Activated B cell treated with CpG ODN at 0.5 μM for 24 hours (primary cell): ENCODE data around the gene GJA1. TPM values are rescaled to one million over a fixed set of nuclear protein-coding genes. Genes with fewer than 3 reads are reported as not detected.

Experiments used
- ATAC-seq: fragments of 200-7000 bp; cut with Tn5 transposase; one replicate; pipeline ENCODE4 v1.10.0; 2021; ENCODE audit warnings: low read depth, mild to moderate bottlenecking, moderate library complexity
- CTCF ChIA-PET: fragments of 350-600 bp; sonication (Branson Sonifier 250); formaldehyde crosslinking; loops from one replicate; lab custom pipeline; 2021; ENCODE audit warnings: antibody characterized with exemption; lab: Charles Lee
- POLR2A ChIA-PET: fragments of 350-600 bp; sonication (Branson Sonifier 250); formaldehyde crosslinking; loops from one replicate; lab custom pipeline; 2021; ENCODE audit warnings: antibody characterized with exemption; lab: Charles Lee
- DNase-seq: peaks from one replicate; pipeline ENCODE4 v3.0.0; 2022
- H3K27ac Mint-ChIP-seq: one replicate; pipeline ENCODE4 v1.8.0; 2020; ENCODE audit warnings: mixed read lengths
- H3K27me3 Mint-ChIP-seq: one replicate; pipeline ENCODE4 v1.8.0; 2021; ENCODE audit warnings: mixed read lengths
- H3K36me3 Mint-ChIP-seq: one replicate; pipeline ENCODE4 v1.8.0; 2021; ENCODE audit warnings: low read depth, mixed read lengths
- H3K4me1 Mint-ChIP-seq: one replicate; pipeline ENCODE4 v1.8.0; 2021; ENCODE audit warnings: mixed read lengths
- H3K4me3 Mint-ChIP-seq: one replicate; pipeline ENCODE4 v1.8.0; 2020; ENCODE audit warnings: mild to moderate bottlenecking, mixed read lengths
- H3K9me3 Mint-ChIP-seq: one replicate; pipeline ENCODE4 v1.8.0; 2020; ENCODE audit warnings: mixed read lengths
- intact Hi-C: fragments of 100-400 bp; cut with micrococcal nuclease; formaldehyde crosslinking; loops from one replicate; pipeline ENCODE4 v1.15.1; 2024
- total RNA-seq: library from RNA; stranded (reverse); gene quantifications from 2 replicates; pipeline ENCODE4 v1.2.3, GENCODE V29; 2022
- TF ChIP-seq, protein P1 (sequence below): fragments of 200-600 bp; IDR thresholded peaks from one replicate; pipeline ENCODE4 v1.8.0; 2022; ENCODE audit warnings: antibody characterized with exemption, mild to moderate bottlenecking

GJA1 gene
- total RNA-seq, 1 donor from 2014 or later, result not detected

DNA sequence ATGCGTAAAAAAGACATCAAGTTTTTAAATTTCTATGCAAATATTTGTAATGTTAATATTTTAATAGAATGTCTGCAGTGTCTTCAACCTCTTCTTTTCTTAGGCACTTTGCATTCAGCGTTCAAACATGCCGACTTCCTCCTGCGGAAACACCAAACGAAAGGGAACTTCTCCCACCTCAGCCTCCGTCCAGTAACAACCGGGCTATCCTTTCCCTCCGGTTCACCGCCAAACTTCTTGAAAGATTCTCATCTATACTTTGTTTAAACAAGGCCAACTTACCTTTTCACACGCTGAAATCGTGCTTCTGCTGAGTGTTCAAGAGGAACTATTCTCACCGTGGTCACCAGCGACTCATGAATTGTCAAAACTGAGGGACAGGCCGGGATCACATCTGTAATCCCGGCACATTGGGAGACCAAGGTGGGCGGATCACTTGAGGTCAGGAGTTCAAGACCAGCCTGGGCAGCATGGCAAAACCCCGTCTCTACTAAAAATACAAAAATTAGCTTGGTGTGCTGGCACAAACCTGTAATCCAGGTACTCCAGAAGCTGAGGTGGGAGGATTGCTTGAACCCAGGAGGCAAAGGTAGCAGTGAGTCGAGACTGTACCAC is 44.8 kb downstream of the GJA1 start:
- ChIA-PET CTCF (no interaction called here), POLR2A (no interaction called here)
- no peak overlapping the region for H3K4me3 Mint-ChIP-seq
- no peaks in the 10 kb centered on the region for H3K36me3 Mint-ChIP-seq
- no peaks in the 10 kb centered on the region for H3K27me3 Mint-ChIP-seq
- H3K9me3 Mint-ChIP-seq, result no peaks in the 10 kb centered on the region
- DNase-seq, result no peak
- no peak for ATAC-seq
- H3K4me1 Mint-ChIP-seq, result no peaks in the 10 kb centered on the region
- H3K27ac Mint-ChIP-seq, result no peak overlapping the region
- intact Hi-C loops, result no loop called here
- TF ChIP-seq, protein P1, sequence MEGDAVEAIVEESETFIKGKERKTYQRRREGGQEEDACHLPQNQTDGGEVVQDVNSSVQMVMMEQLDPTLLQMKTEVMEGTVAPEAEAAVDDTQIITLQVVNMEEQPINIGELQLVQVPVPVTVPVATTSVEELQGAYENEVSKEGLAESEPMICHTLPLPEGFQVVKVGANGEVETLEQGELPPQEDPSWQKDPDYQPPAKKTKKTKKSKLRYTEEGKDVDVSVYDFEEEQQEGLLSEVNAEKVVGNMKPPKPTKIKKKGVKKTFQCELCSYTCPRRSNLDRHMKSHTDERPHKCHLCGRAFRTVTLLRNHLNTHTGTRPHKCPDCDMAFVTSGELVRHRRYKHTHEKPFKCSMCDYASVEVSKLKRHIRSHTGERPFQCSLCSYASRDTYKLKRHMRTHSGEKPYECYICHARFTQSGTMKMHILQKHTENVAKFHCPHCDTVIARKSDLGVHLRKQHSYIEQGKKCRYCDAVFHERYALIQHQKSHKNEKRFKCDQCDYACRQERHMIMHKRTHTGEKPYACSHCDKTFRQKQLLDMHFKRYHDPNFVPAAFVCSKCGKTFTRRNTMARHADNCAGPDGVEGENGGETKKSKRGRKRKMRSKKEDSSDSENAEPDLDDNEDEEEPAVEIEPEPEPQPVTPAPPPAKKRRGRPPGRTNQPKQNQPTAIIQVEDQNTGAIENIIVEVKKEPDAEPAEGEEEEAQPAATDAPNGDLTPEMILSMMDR, result no peak

DNA sequence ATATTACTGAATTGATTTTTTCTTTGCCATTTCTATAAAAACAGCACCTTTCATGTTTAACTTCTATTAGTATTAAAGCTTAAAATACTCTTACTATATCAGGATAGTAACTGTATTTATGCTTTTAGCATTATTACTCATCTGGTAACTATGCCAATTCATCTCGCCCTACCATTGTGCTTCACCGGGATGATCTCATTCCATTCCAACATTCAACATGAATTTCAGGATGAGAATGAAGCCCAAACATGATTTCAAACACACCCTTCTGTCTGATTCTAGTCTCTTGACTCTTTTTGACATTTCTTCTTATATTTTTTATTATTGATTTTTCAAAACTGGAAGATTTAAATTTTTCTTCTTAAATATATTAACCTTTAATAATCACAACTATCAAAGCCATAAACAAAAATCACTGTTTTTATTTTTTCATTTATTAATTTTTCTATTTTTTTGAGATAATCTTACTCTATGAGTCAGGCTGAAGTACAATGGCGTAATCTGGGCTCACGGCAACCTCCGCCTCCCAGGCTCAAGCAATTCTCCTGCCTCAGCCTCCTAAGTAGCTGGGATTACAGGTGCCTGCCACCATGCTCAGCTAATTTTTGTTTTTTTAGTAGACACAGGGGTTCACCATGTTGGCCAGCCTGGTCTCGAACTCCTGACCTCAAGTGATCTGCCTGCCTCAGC is 46.7 kb downstream of the GJA1 start:
- CTCF ChIA-PET, result no interaction called here
- TF ChIP-seq, protein P1, result no peak
- POLR2A ChIA-PET, result no interaction called here
- H3K27me3 Mint-ChIP-seq, result no peaks in the 10 kb centered on the region
- no peak overlapping the region for H3K4me3 Mint-ChIP-seq
- no peaks in the 10 kb centered on the region for H3K36me3 Mint-ChIP-seq
- no peak overlapping the region for H3K27ac Mint-ChIP-seq
- H3K4me1 Mint-ChIP-seq, result no peaks in the 10 kb centered on the region
- DNase-seq (no peak), ATAC-seq (no peak)
- intact Hi-C loops, result no loop called here
- H3K9me3 Mint-ChIP-seq, result no peaks in the 10 kb centered on the region

DNA sequence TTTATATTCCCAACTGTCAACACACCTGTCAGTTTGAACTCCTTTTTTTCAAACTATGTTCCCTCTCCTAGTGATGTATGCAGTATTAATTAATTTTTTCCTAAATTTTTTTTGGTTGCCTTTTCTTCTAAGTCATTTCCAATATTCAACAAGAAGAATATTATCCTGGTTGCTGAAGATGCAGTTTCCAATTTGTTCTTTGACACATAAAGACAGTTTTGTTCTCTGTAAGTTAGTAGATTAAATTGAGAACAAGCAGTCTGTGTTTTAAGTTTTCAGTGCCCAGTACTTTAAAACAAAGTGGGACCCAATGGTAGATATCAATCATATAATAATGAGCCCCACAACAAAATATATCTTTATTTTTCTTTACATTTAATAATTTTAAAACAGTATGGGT is 47.3 kb downstream of the GJA1 start:
- DNase-seq, result no peak
- ChIA-PET CTCF (no interaction called here), POLR2A (no interaction called here)
- no peak for ATAC-seq
- H3K4me3 Mint-ChIP-seq, result no peak overlapping the region
- H3K27me3 Mint-ChIP-seq, result no peaks in the 10 kb centered on the region
- TF ChIP-seq, protein P1, result no peak
- H3K36me3 Mint-ChIP-seq, result no peaks in the 10 kb centered on the region
- no peaks in the 10 kb centered on the region for H3K9me3 Mint-ChIP-seq
- no peaks in the 10 kb centered on the region for H3K4me1 Mint-ChIP-seq
- H3K27ac Mint-ChIP-seq, result no peak overlapping the region
- intact Hi-C loops, result no loop called here

DNA sequence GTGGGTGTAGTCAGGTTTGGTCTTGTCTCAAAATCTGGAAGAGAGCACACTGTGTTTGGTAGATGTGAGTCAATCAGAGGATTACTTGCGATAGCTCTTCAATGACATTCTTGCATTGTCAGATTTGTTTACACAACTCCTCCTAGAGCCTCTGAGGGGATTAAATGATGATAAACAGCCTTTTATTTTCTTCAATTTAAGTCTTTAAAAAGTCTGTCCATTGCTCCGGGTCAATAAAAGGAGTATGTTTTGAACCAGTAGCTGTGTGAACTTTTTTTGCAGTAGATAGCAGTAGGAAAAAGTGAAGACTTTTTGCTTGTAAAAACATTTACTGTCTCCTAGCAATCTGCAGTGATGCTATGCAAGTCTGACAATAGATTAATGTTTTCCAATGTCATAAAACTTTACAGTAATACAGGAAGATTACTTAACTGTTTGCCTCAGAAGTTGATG is 49.9 kb downstream of the GJA1 start:
- Mint-ChIP-seq H3K36me3 (no peaks in the 10 kb centered on the region), H3K9me3 (no peaks in the 10 kb centered on the region), H3K27me3 (no peaks in the 10 kb centered on the region), H3K4me3 (no peak overlapping the region), H3K27ac (no peak overlapping the region), H3K4me1 (no peaks in the 10 kb centered on the region)
- DNase-seq (no peak), ATAC-seq (no peak)
- TF ChIP-seq, protein P1, result no peak
- intact Hi-C loops, result no loop called here
- CTCF ChIA-PET, result no interaction called here
- POLR2A ChIA-PET, result no interaction called here

DNA sequence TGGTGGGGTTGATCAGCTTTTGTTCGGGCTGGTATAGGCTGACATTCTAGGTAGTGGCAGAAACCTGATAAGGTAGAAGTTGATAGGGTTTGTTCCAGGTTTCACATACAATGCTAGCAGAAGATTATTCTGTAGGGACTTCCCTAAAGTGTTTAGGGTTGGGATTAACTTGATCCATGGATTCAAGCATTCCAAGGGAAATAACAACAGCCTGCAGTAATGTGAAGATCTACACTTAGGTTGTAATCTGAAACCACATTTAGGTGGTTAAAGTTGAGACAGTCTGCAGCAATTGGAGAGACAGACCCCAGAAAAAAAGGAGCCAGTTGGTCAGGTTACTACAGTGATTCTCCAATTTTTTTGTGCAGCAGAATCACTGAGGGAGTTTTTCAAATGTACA is 56.1 kb downstream of the GJA1 start:
- ChIA-PET POLR2A (no interaction called here), CTCF (no interaction called here)
- no peak for DNase-seq
- no peak for ATAC-seq
- intact Hi-C loops, result no loop called here
- Mint-ChIP-seq H3K27ac (no peak overlapping the region), H3K36me3 (no peaks in the 10 kb centered on the region), H3K4me3 (no peak overlapping the region), H3K27me3 (no peaks in the 10 kb centered on the region), H3K9me3 (no peaks in the 10 kb centered on the region), H3K4me1 (no peaks in the 10 kb centered on the region)
- TF ChIP-seq, protein P1, result no peak
